Measurements from ENCODE around the gene BSDC1. TPM values are rescaled to one million over a fixed set of nuclear protein-coding genes. Genes with fewer than 3 reads are reported as not detected.
"Not testable (repeated sequence)": the region's sequence is repeated elsewhere in the genome, so short reads cannot be mapped to it uniquely, and the experiment has no call there.

The BSDC1 gene, protein sequence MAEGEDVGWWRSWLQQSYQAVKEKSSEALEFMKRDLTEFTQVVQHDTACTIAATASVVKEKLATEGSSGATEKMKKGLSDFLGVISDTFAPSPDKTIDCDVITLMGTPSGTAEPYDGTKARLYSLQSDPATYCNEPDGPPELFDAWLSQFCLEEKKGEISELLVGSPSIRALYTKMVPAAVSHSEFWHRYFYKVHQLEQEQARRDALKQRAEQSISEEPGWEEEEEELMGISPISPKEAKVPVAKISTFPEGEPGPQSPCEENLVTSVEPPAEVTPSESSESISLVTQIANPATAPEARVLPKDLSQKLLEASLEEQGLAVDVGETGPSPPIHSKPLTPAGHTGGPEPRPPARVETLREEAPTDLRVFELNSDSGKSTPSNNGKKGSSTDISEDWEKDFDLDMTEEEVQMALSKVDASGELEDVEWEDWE
- 10 to 100 TPM; 60.6 to 88.7 (median 83.8) TPM for total RNA-seq

DNA sequence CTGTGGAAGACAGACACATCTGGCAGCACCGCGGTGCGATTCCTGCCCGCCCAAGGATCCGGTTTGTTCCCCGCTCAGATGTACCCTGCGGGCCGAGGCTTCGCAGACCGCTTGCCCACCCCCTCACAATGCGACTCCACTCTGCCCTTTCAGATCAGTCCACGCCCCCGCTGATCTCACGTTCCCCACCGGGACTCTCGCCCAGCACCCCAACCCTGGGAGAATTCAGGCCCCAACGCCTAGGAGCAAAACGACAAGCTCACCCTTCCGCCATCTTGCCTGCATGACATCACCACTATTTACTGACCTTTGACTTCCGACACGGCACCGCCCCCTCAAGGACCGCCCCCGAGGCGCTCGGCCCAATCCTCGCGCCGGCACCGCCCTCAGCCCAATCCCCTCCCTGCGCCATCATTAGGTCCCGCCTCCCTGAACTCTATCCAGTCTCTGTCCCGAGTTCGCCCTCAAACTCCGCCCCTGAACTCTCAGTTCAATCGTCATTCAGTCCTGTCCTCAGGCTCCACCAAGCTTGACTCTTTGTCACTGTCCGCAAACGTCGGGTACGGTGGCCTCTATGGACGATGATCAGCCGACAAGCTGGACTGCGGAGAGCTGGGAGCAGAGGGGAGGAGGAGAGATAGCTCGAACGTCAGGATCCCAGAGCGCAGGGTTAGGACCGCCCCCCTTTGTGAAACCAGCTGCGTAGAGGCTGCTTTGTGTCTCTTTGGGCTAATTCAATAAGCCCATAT lies at the start of gene BSDC1:
BSDC1 (minus strand) TSS at position 301 of the 749 bp plus-strand sequence; CDS start at position 274, 27 bp downstream.
- peaks cover 3 to 48% (median 17%) of the 10 kb centered on the region in 4 donors for H3K4me1 ChIP-seq
- WGBS, 2 donors: 0 to 1% methylated on average over 47 to 48 of the region's 48 CpGs

DNA sequence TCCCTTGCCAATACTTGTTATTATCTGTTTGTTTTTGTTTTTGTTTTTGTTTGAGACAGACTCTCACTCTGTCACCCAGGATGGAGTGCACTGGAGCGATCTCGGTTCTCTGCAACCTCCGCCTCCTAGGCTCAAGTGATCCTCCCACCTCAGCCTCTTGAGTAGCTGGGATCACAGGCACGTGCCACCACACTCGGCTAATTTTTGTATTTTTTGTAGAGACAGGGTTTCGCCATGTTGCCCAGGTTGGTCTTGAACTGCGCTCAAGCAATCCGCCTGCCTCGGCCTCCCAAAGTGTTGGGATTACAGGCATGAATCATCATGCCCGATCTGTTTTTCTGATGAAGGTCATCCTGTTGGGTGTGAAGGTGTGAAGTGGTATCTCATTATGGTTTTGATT lies 47.2 kb upstream of the BSDC1 start:
- H3K4me3 ChIP-seq; H3K4me1 ChIP-seq; H3K36me3 ChIP-seq; H3K9me3 ChIP-seq; H3K27ac ChIP-seq; DNase-seq (ENCODE audit: low spot score in 2 of 2): not testable (repeated sequence)
- peaks cover 0 to 27% of the 10 kb centered on the region in 2 donors for H3K27me3 ChIP-seq
- 94% methylated on average over 10 of the region's 10 CpGs for WGBS, 2 donors

More for the DNA sequence above, at the start of gene BSDC1:
- H3K4me3 ChIP-seq: peak within 1 kb of the TSS; percentile 54 to 98 (median 80)
- TF ChIP-seq, protein P1, sequence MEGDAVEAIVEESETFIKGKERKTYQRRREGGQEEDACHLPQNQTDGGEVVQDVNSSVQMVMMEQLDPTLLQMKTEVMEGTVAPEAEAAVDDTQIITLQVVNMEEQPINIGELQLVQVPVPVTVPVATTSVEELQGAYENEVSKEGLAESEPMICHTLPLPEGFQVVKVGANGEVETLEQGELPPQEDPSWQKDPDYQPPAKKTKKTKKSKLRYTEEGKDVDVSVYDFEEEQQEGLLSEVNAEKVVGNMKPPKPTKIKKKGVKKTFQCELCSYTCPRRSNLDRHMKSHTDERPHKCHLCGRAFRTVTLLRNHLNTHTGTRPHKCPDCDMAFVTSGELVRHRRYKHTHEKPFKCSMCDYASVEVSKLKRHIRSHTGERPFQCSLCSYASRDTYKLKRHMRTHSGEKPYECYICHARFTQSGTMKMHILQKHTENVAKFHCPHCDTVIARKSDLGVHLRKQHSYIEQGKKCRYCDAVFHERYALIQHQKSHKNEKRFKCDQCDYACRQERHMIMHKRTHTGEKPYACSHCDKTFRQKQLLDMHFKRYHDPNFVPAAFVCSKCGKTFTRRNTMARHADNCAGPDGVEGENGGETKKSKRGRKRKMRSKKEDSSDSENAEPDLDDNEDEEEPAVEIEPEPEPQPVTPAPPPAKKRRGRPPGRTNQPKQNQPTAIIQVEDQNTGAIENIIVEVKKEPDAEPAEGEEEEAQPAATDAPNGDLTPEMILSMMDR (IDR thresholded peaks at IDR 0.05): peak in 2 of 5 experiments; percentile 32 to 40
- TF ChIP-seq EP300 (IDR thresholded peaks at IDR 0.05) (peak; percentile 77 to 100), POLR2A (IDR thresholded peaks at IDR 0.05) (peak; percentile 82 to 98)
- peaks cover 0 to 32% (median 0%) of the 10 kb centered on the region in 3 donors for H3K36me3 ChIP-seq
- no peaks in the 10 kb centered on the region for H3K27me3 ChIP-seq
- DNase-seq (ENCODE audit: low spot score in 2 of 2): peak; percentile 97 to 99
- peak within 1 kb of the TSS; percentile 95 to 98 (median 97) for H3K27ac ChIP-seq
- no peaks in the 10 kb centered on the region for H3K9me3 ChIP-seq

DNA sequence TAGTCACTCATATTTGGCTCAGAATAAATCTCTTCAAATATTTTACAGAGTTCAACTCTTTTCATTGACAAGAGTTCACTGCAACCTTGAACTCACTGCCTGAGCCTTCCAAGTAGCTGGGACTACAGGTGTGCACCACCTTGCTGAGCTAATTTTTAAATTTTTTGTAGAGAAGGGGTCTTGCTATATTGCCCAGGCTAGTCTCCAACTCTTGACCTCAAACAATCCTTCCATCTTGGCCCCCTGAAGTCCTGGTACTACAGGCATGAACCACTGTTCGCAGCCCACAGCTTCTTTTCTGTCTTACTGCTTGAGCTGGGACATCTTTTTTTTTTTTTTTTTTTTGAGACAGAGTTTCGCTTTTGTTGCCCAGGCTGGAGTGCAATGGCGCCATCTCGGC lies 44.5 kb upstream of the BSDC1 start:
- not testable (repeated sequence) for H3K36me3 ChIP-seq; H3K4me3 ChIP-seq; H3K4me1 ChIP-seq; H3K9me3 ChIP-seq; H3K27ac ChIP-seq; DNase-seq (ENCODE audit: low spot score in 2 of 2)
- 91 to 95% methylated on average over 4 of the region's 4 CpGs for WGBS, 2 donors
- H3K27me3 ChIP-seq: peaks cover 0 to 21% of the 10 kb centered on the region in 2 donors

DNA sequence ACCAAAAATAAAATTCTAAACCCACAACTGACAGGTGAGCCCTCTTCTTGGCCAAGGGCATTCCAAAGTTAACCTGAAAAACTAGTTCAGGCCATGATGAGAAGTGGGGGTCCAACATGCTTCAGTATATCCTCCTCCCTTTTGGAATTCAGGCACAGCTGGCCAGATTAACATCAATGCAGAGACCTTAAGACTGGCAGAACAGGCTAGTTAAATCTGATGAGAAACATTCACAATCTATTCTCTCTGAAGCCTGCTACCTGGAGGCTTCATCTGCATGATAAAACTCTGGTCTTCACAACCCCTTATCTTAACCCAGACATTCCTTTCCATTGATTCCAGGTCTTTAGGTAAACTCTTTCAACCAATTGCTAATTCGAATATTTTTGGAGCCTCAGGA lies 43.9 kb upstream of the BSDC1 start:
- 53 to 56% methylated on average over 1 of the region's 1 CpG for WGBS, 2 donors
- TF ChIP-seq EP300 (IDR thresholded peaks at IDR 0.05): no peak
- TF ChIP-seq POLR2A (IDR thresholded peaks at IDR 0.05): no peak
- no peaks in the 10 kb centered on the region for H3K36me3 ChIP-seq
- H3K9me3 ChIP-seq: peaks cover 0 to 7% (median 0%) of the 10 kb centered on the region in 4 donors
- no peak overlapping the region for H3K27ac ChIP-seq
- H3K4me1 ChIP-seq: no peaks in the 10 kb centered on the region
- no peak overlapping the region for H3K4me3 ChIP-seq
- DNase-seq (ENCODE audit: low spot score in 2 of 2): no peak
- H3K27me3 ChIP-seq: peaks cover 0 to 25% of the 10 kb centered on the region in 2 donors

DNA sequence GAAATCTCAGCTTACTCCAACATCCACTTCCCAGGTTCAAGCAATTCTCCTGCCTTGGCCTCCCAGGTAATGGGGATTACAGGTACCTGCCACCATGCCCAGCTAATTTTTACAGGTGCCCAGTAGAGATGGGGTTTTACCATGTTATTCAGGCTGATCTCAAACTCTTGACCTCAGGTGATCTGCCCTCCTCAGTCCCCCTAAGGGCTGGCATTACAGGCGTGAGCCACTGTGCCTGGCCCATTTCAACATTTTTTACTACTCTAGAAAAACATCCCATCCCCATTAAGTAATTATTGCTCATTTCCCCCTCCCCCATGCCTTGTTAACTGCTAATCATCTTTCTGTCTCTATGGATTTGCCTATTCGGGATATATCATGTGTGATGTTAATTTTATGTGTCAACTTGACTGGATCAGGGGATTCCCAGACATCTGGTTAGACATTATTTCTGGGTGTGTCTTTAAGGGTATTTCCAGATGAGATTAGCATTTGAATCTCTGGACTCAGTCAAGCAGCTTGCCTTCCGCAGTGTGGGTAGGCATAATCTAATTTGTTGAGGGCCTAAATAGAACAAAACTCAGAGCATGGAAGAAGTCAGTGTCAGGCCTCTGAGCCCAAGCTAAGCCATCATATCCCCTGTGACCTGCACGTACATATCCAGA lies 37.6 kb upstream of the BSDC1 start:
- Histone ChIP-seq H3K36me3 (no peaks in the 10 kb centered on the region), H3K9me3 (no peaks in the 10 kb centered on the region), H3K27ac (no peak overlapping the region), H3K27me3 (peaks cover 0 to 40% of the 10 kb centered on the region in 2 donors), H3K4me1 (peaks cover 0 to 2% (median 0%) of the 10 kb centered on the region in 4 donors), H3K4me3 (no peak overlapping the region)
- 65 to 71% methylated on average over 4 of the region's 4 CpGs for WGBS, 2 donors
- no peak for TF ChIP-seq POLR2A (IDR thresholded peaks at IDR 0.05)
- TF ChIP-seq, protein P1 (IDR thresholded peaks at IDR 0.05): no peak
- TF ChIP-seq EP300 (IDR thresholded peaks at IDR 0.05): no peak
- DNase-seq (ENCODE audit: low spot score in 2 of 2): no peak

DNA sequence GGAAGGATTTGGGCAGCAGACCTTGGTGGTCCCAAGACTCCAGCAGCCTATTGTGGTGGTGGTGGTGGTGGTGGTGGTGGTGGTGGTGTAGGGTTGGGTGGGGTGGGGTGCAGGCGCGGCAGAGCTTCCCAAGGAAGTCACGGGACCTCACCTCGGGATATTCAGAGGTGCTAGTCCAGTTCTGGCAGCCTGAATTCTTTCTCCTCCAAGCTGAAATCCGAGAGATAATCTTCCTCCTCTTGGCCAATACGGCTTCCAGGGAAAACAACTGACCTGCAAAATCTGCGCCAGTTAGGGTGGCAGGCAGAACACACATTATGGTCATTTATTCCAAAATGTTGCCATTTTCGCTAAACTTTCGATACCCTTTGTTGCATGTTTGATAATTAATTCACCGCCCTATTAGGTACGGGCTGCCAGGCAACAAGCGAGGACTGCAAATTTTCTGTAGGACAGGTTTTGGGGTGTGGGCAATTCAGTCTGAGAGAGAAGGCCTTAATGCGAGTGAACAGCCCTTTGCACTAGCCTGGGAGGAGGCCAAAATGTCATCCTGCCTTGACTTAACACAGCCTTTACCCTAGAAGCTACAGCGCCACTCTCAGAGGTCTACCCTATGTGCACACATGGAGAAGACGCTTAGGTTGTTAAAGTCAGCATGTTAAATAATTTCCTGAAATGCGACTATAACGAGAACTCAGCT lies 33.2 kb upstream of the BSDC1 start:
- 75 to 76% methylated on average over 17 of the region's 17 CpGs for WGBS, 2 donors
- H3K27me3 ChIP-seq: peaks cover 0 to 60% of the 10 kb centered on the region in 2 donors
- H3K27ac ChIP-seq: no peak overlapping the region
- H3K36me3 ChIP-seq: no peaks in the 10 kb centered on the region
- H3K9me3 ChIP-seq: no peaks in the 10 kb centered on the region
- DNase-seq (ENCODE audit: low spot score in 2 of 2): no peak
- H3K4me1 ChIP-seq: peaks cover 0 to 7% (median 0%) of the 10 kb centered on the region in 4 donors
- TF ChIP-seq POLR2A (IDR thresholded peaks at IDR 0.05): no peak
- TF ChIP-seq, protein P1 (IDR thresholded peaks at IDR 0.05): no peak
- TF ChIP-seq EP300 (IDR thresholded peaks at IDR 0.05): no peak
- peak overlapping the region in 1 of 4 donors; percentile 32 for H3K4me3 ChIP-seq
